Gastrocnemius medialis (tissue), 4 donors: ENCODE results near the gene SPOCK1.

Experiments
- CTCF ChIP-seq, 5 experiments: fragments of 450-650 bp in 3 of 5; fragments of 200-600 bp in 2 of 5; sonication (generic) in 2 of 5; IDR thresholded peaks in 4 of 5; conservative IDR thresholded peaks in 1 of 5; 1 replicate in 4 of 5; 2 replicates in 1 of 5; pipeline ENCODE4 v1.5.1; 2016 to 2019; ENCODE audit warnings: antibody characterized with exemption in 5 of 5, mild to moderate bottlenecking in 3 of 5, moderate library complexity in 3 of 5
- POLR2A ChIP-seq, 2 donors: fragments of 450-650 bp; IDR thresholded peaks; one replicate each; pipeline ENCODE4 v1.6.1; 2017; ENCODE audit warnings: antibody characterized with exemption in 2 of 2, mild to moderate bottlenecking in 2 of 2, moderate library complexity in 2 of 2

GRCh38 chr5:137381555-137381954 lies 117.6 kb downstream of the SPOCK1 start:
- TF ChIP-seq CTCF (IDR thresholded peaks at IDR 0.05 in 4 of 5, conservative IDR thresholded peaks at IDR 0.05 in 1 of 5) (no peak), POLR2A (IDR thresholded peaks at IDR 0.05) (no peak)
